Upper lobe of right lung (tissue), 1 donor: ENCODE results near the gene CCDC69. TPM values are rescaled to one million over a fixed set of nuclear protein-coding genes. Genes with fewer than 3 reads are reported as not detected.
"Not testable (repeated sequence)": the region's sequence is repeated elsewhere in the genome, so short reads cannot be mapped to it uniquely, and the experiment has no call there.

Experiments used
- ATAC-seq: fragments of 200-7000 bp; cut with Tn5 transposase; one replicate; pipeline ENCODE4 v1.9.1; 2020; ENCODE audit warnings: mild to moderate bottlenecking, moderate library complexity
- DNase-seq: peaks from one replicate; pipeline ENCODE4 v3.0.0-alpha.2; 2020
- H3K27ac ChIP-seq: fragments of 200-600 bp; one replicate; pipeline ENCODE4 v1.8.0; 2022
- H3K27me3 ChIP-seq: fragments of 200-600 bp; one replicate; pipeline ENCODE4 v1.8.0; 2022; ENCODE audit warnings: mild to moderate bottlenecking
- H3K36me3 ChIP-seq: fragments of 200-600 bp; one replicate; pipeline ENCODE4 v1.8.0; 2022
- H3K4me1 ChIP-seq: fragments of 200-600 bp; one replicate; pipeline ENCODE4 v1.8.0; 2022
- H3K4me3 ChIP-seq: fragments of 200-600 bp; one replicate; pipeline ENCODE4 v1.8.0; 2022; ENCODE audit warnings: mild to moderate bottlenecking
- H3K9me3 ChIP-seq: fragments of 200-600 bp; one replicate; pipeline ENCODE4 v1.8.0; 2022
- CTCF ChIP-seq: fragments of 200-600 bp; IDR thresholded peaks from one replicate; pipeline ENCODE4 v1.8.0; 2022; ENCODE audit warnings: antibody characterized with exemption
- intact Hi-C: fragments of 100-400 bp; cut with DNase I; formaldehyde crosslinking; loops from one replicate; pipeline ENCODE4 v1.11.0; 2022
- total RNA-seq: library from RNA; stranded (reverse); fragmentation: NEBNext Ultra II Directional; extraction: Animal tissue kit (Norgen Biotek cat#: 25700); gene quantifications from one replicate; pipeline ENCODE4 v1.2.1, GENCODE V29; 2021
- donor health status: DM: no; HTN: yes; CAD: no; lungs with severe emphysema.

The CCDC69 gene
- total RNA-seq, 1 donor from 2014 or later = 81.9 TPM

- Histone ChIP-seq H3K27me3 (no peaks in the 10 kb centered on the region), H3K36me3 (no peaks in the 10 kb centered on the region), H3K4me3 (peak overlapping the region; percentile 17), H3K4me1 (peaks cover 18% of the 10 kb centered on the region), H3K27ac (no peak overlapping the region), H3K9me3 (no peaks in the 10 kb centered on the region)
- intact Hi-C loops = loop anchor here (10.0 kb wide), 3 partner anchors 74 to 184 kb away; no protein-coding TSS in a partner anchor
- TF ChIP-seq CTCF = no peak
- ATAC-seq = no peak
- DNase-seq = no peak
Observed at GRCh38 chr5:151238303-151238741, 14.4 kb upstream of the CCDC69 start.

- Histone ChIP-seq H3K27ac (no peak overlapping the region), H3K27me3 (no peaks in the 10 kb centered on the region), H3K4me1 (peaks cover 18% of the 10 kb centered on the region), H3K4me3 (no peak overlapping the region), H3K36me3 (no peaks in the 10 kb centered on the region), H3K9me3 (no peaks in the 10 kb centered on the region)
- DNase-seq (no peak), ATAC-seq (no peak)
- intact Hi-C loops = loop anchor here (10.0 kb wide), 3 partner anchors 73 to 183 kb away; no protein-coding TSS in a partner anchor
- TF ChIP-seq CTCF = no peak
Observed at GRCh38 chr5:151237685-151238084, 13.8 kb upstream of the CCDC69 start.

GRCh38 chr5:151236888-151237287 lies 13.0 kb upstream of the CCDC69 start:
- ATAC-seq = no peak
- intact Hi-C loops = loop anchor here (10.0 kb wide), 3 partner anchors 72 to 182 kb away; no protein-coding TSS in a partner anchor

GRCh38 chr5:151235239-151235571 lies 11.3 kb upstream of the CCDC69 start:
- Histone ChIP-seq H3K27ac (peak overlapping the region; percentile 49), H3K4me1 (peaks cover 14% of the 10 kb centered on the region)
- intact Hi-C loops = loop anchor here (10.0 kb wide), 3 partner anchors 70 to 180 kb away; no protein-coding TSS in a partner anchor
- H3K36me3 ChIP-seq, ATAC-seq, DNase-seq, H3K4me3 ChIP-seq, H3K27me3 ChIP-seq, H3K9me3 ChIP-seq: not testable (repeated sequence)

More at GRCh38 chr5:151236888-151237287, 13.0 kb upstream of the CCDC69 start:
- Histone ChIP-seq H3K9me3 (no peaks in the 10 kb centered on the region), H3K4me1 (peaks cover 14% of the 10 kb centered on the region), H3K36me3 (no peaks in the 10 kb centered on the region), H3K27ac (no peak overlapping the region), H3K4me3 (no peak overlapping the region), H3K27me3 (no peaks in the 10 kb centered on the region)
- no peak for DNase-seq
- no peak for TF ChIP-seq CTCF

GRCh38 chr5:151234476-151235238 lies 10.8 kb upstream of the CCDC69 start:
- TF ChIP-seq CTCF = no peak
- Histone ChIP-seq H3K4me3 (no peak overlapping the region), H3K4me1 (peaks cover 14% of the 10 kb centered on the region), H3K27ac (peak overlapping the region; percentile 49), H3K27me3 (no peaks in the 10 kb centered on the region), H3K9me3 (no peaks in the 10 kb centered on the region), H3K36me3 (no peaks in the 10 kb centered on the region)
- peak; percentile 90 for DNase-seq
- intact Hi-C loops = loop anchor here (10.0 kb wide), 3 partner anchors 70 to 180 kb away; no protein-coding TSS in a partner anchor
- peak; percentile 95 for ATAC-seq

GRCh38 chr5:151233616-151234085 lies 9.8 kb upstream of the CCDC69 start:
- intact Hi-C loops = loop anchor here (10.0 kb wide), 3 partner anchors 69 to 179 kb away; no protein-coding TSS in a partner anchor
- TF ChIP-seq CTCF = no peak
- no peaks in the 10 kb centered on the region for H3K36me3 ChIP-seq
- no peak overlapping the region for H3K4me3 ChIP-seq
- H3K9me3 ChIP-seq = no peaks in the 10 kb centered on the region
- no peaks in the 10 kb centered on the region for H3K27me3 ChIP-seq
- H3K27ac ChIP-seq = no peak overlapping the region
- no peak for ATAC-seq
- H3K4me1 ChIP-seq = peaks cover 14% of the 10 kb centered on the region
- DNase-seq = no peak
